Endothelial cell of umbilical vein (primary cell): Measurements from ENCODE around the gene CCND3. TPM values are rescaled to one million over a fixed set of nuclear protein-coding genes. Genes with fewer than 3 reads are reported as not detected.
A peak's percentile ranks its signal among the peaks of the same experiment; 100 is the strongest.

Experiments used
- BruUV-seq: library from RNA; stranded (reverse); fragments of 400-500 nt; replicated peaks from 2 replicates; lab custom pipeline; 2021; lab: Mats Ljungman, UMichigan
- CTCF ChIA-PET: fragments of 300-600, 350-600 bp; sonication (Branson Sonifier 250); formaldehyde crosslinking; loops from one replicate; lab custom pipeline; 2021; ENCODE audit warnings: antibody characterized with exemption, inconsistent platforms; lab: Charles Lee
- POLR2A ChIA-PET: fragments of 300-600, 350-600 bp; sonication (Branson Sonifier 250); formaldehyde crosslinking; loops from one replicate; lab custom pipeline; 2021; ENCODE audit warnings: antibody characterized with exemption, inconsistent platforms; lab: Charles Lee
- DNase-seq: peaks from one replicate; pipeline ENCODE4 v3.0.0-alpha.2; 2011; ENCODE audit warnings: low read depth, low spot score
- FAIRE-seq: peaks from 2 replicates; lab custom pipeline; 2011; peaks lifted over from hg19 to GRCh38; lab: Jason Lieb, UNC
- H2AFZ ChIP-seq: 2 replicates; pipeline ENCODE4 v1.6.0; 2012; ENCODE audit warnings: low read depth, low read length, control low read depth, inconsistent platforms
- H3K27ac ChIP-seq: 2 replicates; pipeline ENCODE4 v1.5.1; 2011; ENCODE audit warnings: low read depth, mild to moderate bottlenecking, control low read depth, low read length, moderate library complexity; ENCODE audit not compliant: insufficient read depth
- H3K27me3 ChIP-seq, 2 experiments: 2 replicates each; pipeline versions ENCODE4 v1.6.0 to v1.6.1; 2011; ENCODE audit warnings: low read length in 2 of 2, mixed read lengths in 1 of 2; ENCODE audit not compliant: control insufficient read depth in 2 of 2, insufficient read depth in 2 of 2
- H3K36me3 ChIP-seq, 2 experiments: 2 replicates in 1 of 2; 3 replicates in 1 of 2; pipeline ENCODE4 v1.5.1; 2011; ENCODE audit warnings: low read length in 2 of 2, mild to moderate bottlenecking in 1 of 2, moderate library complexity in 1 of 2; ENCODE audit not compliant: control insufficient read depth in 2 of 2, insufficient read depth in 2 of 2; ENCODE audit errors: extremely low read depth in 1 of 2
- H3K4me1 ChIP-seq: 3 replicates; pipeline ENCODE4 v1.5.1; 2011; ENCODE audit warnings: mild to moderate bottlenecking, low read length; ENCODE audit not compliant: control insufficient read depth, insufficient read depth; ENCODE audit errors: extremely low read depth
- H3K4me2 ChIP-seq: 2 replicates; pipeline ENCODE4 v1.6.1; 2011; ENCODE audit warnings: low read length, control low read depth, mixed read lengths; ENCODE audit not compliant: insufficient read depth
- H3K4me3 ChIP-seq, 3 experiments: fragments of 200-600 bp in 1 of 3; sonication (generic), shearing (Covaris generic) in 1 of 3; replicated peaks in 1 of 3; 2 replicates each; pipeline ENCODE4 v1.5.1; 2011 to 2016; ENCODE audit warnings: control low read depth in 3 of 3, low read length in 3 of 3, mild to moderate bottlenecking in 2 of 3, inconsistent platforms in 1 of 3, low read depth in 1 of 3, moderate library complexity in 1 of 3; ENCODE audit not compliant: insufficient read depth in 1 of 3
- H3K79me2 ChIP-seq: 2 replicates; pipeline ENCODE4 v1.6.0; 2012; ENCODE audit warnings: low read length, inconsistent platforms; ENCODE audit not compliant: control insufficient read depth, insufficient read depth
- H3K9ac ChIP-seq: replicated peaks from 2 replicates; pipeline ENCODE3; 2011; ENCODE audit warnings: low read length, control low read depth; ENCODE audit not compliant: insufficient read depth; ENCODE audit errors: extremely low read depth
- H3K9me1 ChIP-seq: replicated peaks from 3 replicates; pipeline ENCODE4 v1.6.0; 2011; ENCODE audit warnings: mild to moderate bottlenecking, low read length; ENCODE audit not compliant: control insufficient read depth, insufficient read depth; ENCODE audit errors: extremely low read depth
- H3K9me3 ChIP-seq: replicated peaks from 2 replicates; pipeline ENCODE4 v1.5.1; 2012; ENCODE audit warnings: low read length, inconsistent platforms; ENCODE audit not compliant: control insufficient read depth, insufficient read depth
- H4K20me1 ChIP-seq: replicated peaks from 2 replicates; pipeline ENCODE3; 2011; ENCODE audit warnings: mild to moderate bottlenecking, low read length; ENCODE audit not compliant: control insufficient read depth, insufficient read depth; ENCODE audit errors: extremely low read depth
- CTCF ChIP-seq, 2 donors: IDR thresholded peaks; 1 replicate in 1 of 2; 2 replicates in 1 of 2; pipeline ENCODE4 v1.5.1; 2011; ENCODE audit warnings: low read length in 2 of 2, mild to moderate bottlenecking in 2 of 2, moderate library complexity in 2 of 2, control low read depth in 1 of 2, inconsistent platforms in 1 of 2, low read depth in 1 of 2; ENCODE audit not compliant: insufficient read depth in 1 of 2; ENCODE audit errors: extremely low read depth in 1 of 2
- EZH2 ChIP-seq: IDR thresholded peaks from 2 replicates; pipeline ENCODE4 v1.6.1; 2012; ENCODE audit warnings: borderline replicate concordance, low read depth, mild to moderate bottlenecking, moderate library complexity, low read length, inconsistent platforms; ENCODE audit not compliant: severe bottlenecking
- FOS ChIP-seq: IDR thresholded peaks from 2 replicates; pipeline ENCODE4 v1.6.1; 2011; ENCODE audit warnings: mild to moderate bottlenecking, low read length, moderate library complexity, borderline replicate concordance; ENCODE audit not compliant: insufficient read depth
- GATA2 ChIP-seq: IDR thresholded peaks from 2 replicates; pipeline ENCODE4 v1.7.0; 2011; ENCODE audit warnings: low read depth, mild to moderate bottlenecking, moderate library complexity, mixed read lengths, low read length; ENCODE audit not compliant: insufficient read length, insufficient read depth
- JUN ChIP-seq: IDR thresholded peaks from 2 replicates; pipeline ENCODE4 v1.6.1; 2011; ENCODE audit warnings: borderline replicate concordance, low read depth; ENCODE audit not compliant: insufficient read length, insufficient read depth
- MAX ChIP-seq: IDR thresholded peaks from 2 replicates; pipeline ENCODE4 v1.6.1; 2011; ENCODE audit not compliant: insufficient read depth, insufficient read length
- MYC ChIP-seq: IDR thresholded peaks from one replicate; pipeline ENCODE4 v1.6.1; 2011; ENCODE audit warnings: mild to moderate bottlenecking, low read depth, low read length
- POLR2A ChIP-seq: IDR thresholded peaks from 2 replicates; pipeline ENCODE4 v1.6.1; 2012; ENCODE audit warnings: low read depth, mild to moderate bottlenecking, control low read depth, low read length
- POLR2AphosphoS5 ChIP-seq: IDR thresholded peaks from 2 replicates; pipeline ENCODE4 v1.6.1; 2012; ENCODE audit warnings: low read depth, mild to moderate bottlenecking, control low read depth, low read length, moderate library complexity; ENCODE audit not compliant: insufficient read depth
- dilution Hi-C: fragments of 300-500 bp; cut with MboI; formaldehyde crosslinking; loops from one replicate; pipeline ENCODE4 v1.15.0; 2019; ENCODE audit warnings: low sequenced_read_pairs; ENCODE audit not compliant: extremely low pct_ligation_motif_present
- intact Hi-C: fragments of 100-400 bp; cut with micrococcal nuclease; formaldehyde crosslinking; loops from one replicate; pipeline ENCODE4 v1.10.0; 2022
- polyA plus RNA-seq, 4 experiments: library from polyadenylated mRNA; depleted of rRNA in 3 of 4; stranded (reverse) in 3 of 4; unstranded in 1 of 4; fragments of >200 nt; gene quantifications; 2 replicates each; pipeline versions ENCODE4 v1.2.1 to v1.2.3, GENCODE V29; 2011 to 2012; ENCODE audit warnings: missing spikeins in 1 of 4
- total RNA-seq: library from RNA; stranded (reverse); gene quantifications from 2 replicates; pipeline ENCODE4 v1.2.3, GENCODE V29; 2021

CCND3 gene
- total and polyA plus RNA-seq, 2 donors (not counting 3 experiments of a cell fraction or from before 2014, with no cell fraction given): 87.5 to 98.7 TPM

GRCh38 chr6:41935193-41935574 is 6.4 kb downstream of the CCND3 start:
- intact Hi-C loops (no loop called here), dilution Hi-C loops (no loop called here)
- DNase-seq (no peak), FAIRE-seq (no peak)
- TSS peak; percentile 23 for BruUV-seq
- Histone ChIP-seq H3K4me3 (no peak overlapping the region), H2AFZ (no peak overlapping the region), H3K27ac (no peak overlapping the region), H3K79me2 (peaks cover 33% of the 10 kb centered on the region), H4K20me1 (no peaks in the 10 kb centered on the region), H3K36me3 (peaks cover 39 to 57% of the 10 kb centered on the region in 2 experiments), H3K9ac (no peak overlapping the region), H3K4me1 (peaks cover 23% of the 10 kb centered on the region), H3K4me2 (no peak overlapping the region), H3K9me3 (no peaks in the 10 kb centered on the region), H3K27me3 (no peaks in the 10 kb centered on the region), H3K9me1 (no peaks in the 10 kb centered on the region)
- ChIA-PET POLR2A (interaction anchor here (0.6 kb wide), 1 partner anchor 70 kb away, joined by 5 read pairs; no protein-coding TSS in a partner anchor), CTCF (interaction anchor here (0.9 to 8.5 kb wide), 6 partner anchors 13 to 134 kb away, joined by 3 to 149 read pairs (median 22); partner anchors contain the start of genes BYSL and MED20)
- no peak for TF ChIP-seq GATA2
- TF ChIP-seq CTCF (IDR thresholded peaks at IDR 0.05; ENCODE audit: extremely low read depth in 1 of 2, insufficient read depth in 1 of 2, low read depth in 1 of 2, low read length in 2 of 2): no peak
- no peak for TF ChIP-seq JUN
- TF ChIP-seq POLR2A: no peak
- no peak for TF ChIP-seq MAX
- TF ChIP-seq POLR2AphosphoS5: no peak
- TF ChIP-seq FOS: no peak
- TF ChIP-seq MYC: no peak
- TF ChIP-seq EZH2: no peak
